Neural progenitor cell (in vitro differentiated cells): ENCODE measurements around the gene TTC21B.

Source experiments
- EZH2phosphoT487 ChIP-seq: fragments of 200-600 bp; sonication (generic); IDR thresholded peaks from 2 replicates; pipeline ENCODE4 v1.6.1; 2017; ENCODE audit warnings: antibody characterized with exemption
- TF ChIP-seq, protein P1 (sequence below): fragments of 200-600 bp; sonication (generic); IDR thresholded peaks from 2 replicates; pipeline ENCODE4 v1.5.1; 2017; ENCODE audit warnings: antibody characterized with exemption, mild to moderate bottlenecking

DNA sequence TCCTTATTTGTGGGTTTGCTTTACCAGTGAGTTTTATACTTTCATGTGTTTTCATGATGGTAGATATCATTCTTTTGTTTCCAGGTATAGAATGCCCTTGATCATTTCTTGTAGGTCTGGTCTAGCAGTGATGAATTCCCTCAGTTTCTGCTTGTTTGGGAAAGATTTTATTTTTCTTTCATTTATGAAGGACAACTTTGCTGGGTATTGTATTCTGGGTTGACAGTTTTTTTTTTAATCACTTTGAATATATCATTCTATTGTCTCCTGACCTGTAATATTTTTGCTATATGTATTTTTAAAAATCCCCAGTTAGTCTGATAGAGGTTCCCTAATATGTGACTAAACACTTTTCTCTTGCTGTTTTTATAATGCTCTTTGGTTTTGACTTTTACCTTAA, 101.2 kb downstream of the TTC21B start:
- TF ChIP-seq, protein P1, sequence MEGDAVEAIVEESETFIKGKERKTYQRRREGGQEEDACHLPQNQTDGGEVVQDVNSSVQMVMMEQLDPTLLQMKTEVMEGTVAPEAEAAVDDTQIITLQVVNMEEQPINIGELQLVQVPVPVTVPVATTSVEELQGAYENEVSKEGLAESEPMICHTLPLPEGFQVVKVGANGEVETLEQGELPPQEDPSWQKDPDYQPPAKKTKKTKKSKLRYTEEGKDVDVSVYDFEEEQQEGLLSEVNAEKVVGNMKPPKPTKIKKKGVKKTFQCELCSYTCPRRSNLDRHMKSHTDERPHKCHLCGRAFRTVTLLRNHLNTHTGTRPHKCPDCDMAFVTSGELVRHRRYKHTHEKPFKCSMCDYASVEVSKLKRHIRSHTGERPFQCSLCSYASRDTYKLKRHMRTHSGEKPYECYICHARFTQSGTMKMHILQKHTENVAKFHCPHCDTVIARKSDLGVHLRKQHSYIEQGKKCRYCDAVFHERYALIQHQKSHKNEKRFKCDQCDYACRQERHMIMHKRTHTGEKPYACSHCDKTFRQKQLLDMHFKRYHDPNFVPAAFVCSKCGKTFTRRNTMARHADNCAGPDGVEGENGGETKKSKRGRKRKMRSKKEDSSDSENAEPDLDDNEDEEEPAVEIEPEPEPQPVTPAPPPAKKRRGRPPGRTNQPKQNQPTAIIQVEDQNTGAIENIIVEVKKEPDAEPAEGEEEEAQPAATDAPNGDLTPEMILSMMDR = no peak
- TF ChIP-seq EZH2phosphoT487 = no peak
